Measurements from ENCODE around the gene TM9SF4.

DNA sequence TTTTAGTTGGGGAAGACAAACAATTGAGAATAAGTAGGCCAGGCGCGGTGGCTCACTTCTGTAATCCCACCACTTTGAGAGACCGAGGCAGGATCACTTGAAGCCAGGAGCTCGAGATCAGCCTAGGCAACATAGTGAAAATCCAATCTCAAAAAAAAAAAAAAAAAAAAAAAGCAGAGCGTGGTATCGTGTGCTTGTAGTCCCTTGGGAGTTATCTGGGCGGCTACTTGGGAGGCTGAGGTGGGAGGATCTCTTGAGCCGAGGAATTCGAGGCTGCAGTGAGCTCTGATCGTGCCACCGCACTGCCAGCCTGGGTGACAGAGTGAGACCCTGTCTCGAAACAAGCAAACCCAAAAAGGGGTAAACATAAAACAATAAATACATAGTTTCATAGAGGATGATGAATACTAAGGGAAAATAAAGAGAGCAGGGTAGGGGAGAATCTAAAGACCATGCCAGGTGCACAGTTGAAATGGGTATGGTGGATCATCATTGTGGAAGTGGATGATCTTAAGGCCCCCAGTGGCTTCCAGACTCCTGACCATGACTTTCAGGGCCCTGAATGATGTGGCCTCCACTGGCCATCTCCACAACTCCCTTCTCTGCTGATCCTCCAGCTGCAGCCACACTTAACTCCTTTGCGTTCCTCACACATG is 99.1 kb downstream of the TM9SF4 start:
- TF ChIP-seq ZNF112 (tag by site-specific recombination; IDR thresholded peaks at IDR 0.05): no peak
- TF ChIP-seq, protein P1, sequence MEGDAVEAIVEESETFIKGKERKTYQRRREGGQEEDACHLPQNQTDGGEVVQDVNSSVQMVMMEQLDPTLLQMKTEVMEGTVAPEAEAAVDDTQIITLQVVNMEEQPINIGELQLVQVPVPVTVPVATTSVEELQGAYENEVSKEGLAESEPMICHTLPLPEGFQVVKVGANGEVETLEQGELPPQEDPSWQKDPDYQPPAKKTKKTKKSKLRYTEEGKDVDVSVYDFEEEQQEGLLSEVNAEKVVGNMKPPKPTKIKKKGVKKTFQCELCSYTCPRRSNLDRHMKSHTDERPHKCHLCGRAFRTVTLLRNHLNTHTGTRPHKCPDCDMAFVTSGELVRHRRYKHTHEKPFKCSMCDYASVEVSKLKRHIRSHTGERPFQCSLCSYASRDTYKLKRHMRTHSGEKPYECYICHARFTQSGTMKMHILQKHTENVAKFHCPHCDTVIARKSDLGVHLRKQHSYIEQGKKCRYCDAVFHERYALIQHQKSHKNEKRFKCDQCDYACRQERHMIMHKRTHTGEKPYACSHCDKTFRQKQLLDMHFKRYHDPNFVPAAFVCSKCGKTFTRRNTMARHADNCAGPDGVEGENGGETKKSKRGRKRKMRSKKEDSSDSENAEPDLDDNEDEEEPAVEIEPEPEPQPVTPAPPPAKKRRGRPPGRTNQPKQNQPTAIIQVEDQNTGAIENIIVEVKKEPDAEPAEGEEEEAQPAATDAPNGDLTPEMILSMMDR (tag by site-specific recombination; IDR thresholded peaks at IDR 0.05): no peak
- no peak for TF ChIP-seq ZNF37A (tag by site-specific recombination; IDR thresholded peaks at IDR 0.05)
- TF ChIP-seq, protein P2, sequence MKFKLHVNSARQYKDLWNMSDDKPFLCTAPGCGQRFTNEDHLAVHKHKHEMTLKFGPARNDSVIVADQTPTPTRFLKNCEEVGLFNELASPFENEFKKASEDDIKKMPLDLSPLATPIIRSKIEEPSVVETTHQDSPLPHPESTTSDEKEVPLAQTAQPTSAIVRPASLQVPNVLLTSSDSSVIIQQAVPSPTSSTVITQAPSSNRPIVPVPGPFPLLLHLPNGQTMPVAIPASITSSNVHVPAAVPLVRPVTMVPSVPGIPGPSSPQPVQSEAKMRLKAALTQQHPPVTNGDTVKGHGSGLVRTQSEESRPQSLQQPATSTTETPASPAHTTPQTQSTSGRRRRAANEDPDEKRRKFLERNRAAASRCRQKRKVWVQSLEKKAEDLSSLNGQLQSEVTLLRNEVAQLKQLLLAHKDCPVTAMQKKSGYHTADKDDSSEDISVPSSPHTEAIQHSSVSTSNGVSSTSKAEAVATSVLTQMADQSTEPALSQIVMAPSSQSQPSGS (tag by site-specific recombination; IDR thresholded peaks at IDR 0.05; ENCODE audit: low read depth): no peak
- no peak for TF ChIP-seq HOXA7 (CRISPR knock-in tag; IDR thresholded peaks at IDR 0.05; ENCODE audit: borderline replicate concordance)
- TF ChIP-seq ZNF473 (tag by site-specific recombination; IDR thresholded peaks at IDR 0.05): no peak
- TF ChIP-seq ZNF354C (tag by site-specific recombination; IDR thresholded peaks at IDR 0.05; ENCODE audit: borderline replicate concordance, low read depth): no peak
- no peak for TF ChIP-seq ZNF747 (tag by site-specific recombination; IDR thresholded peaks at IDR 0.05)
- TF ChIP-seq ZNF76 (tag by site-specific recombination; IDR thresholded peaks at IDR 0.05; ENCODE audit: borderline replicate concordance, low read depth): no peak
- TF ChIP-seq, protein P3, sequence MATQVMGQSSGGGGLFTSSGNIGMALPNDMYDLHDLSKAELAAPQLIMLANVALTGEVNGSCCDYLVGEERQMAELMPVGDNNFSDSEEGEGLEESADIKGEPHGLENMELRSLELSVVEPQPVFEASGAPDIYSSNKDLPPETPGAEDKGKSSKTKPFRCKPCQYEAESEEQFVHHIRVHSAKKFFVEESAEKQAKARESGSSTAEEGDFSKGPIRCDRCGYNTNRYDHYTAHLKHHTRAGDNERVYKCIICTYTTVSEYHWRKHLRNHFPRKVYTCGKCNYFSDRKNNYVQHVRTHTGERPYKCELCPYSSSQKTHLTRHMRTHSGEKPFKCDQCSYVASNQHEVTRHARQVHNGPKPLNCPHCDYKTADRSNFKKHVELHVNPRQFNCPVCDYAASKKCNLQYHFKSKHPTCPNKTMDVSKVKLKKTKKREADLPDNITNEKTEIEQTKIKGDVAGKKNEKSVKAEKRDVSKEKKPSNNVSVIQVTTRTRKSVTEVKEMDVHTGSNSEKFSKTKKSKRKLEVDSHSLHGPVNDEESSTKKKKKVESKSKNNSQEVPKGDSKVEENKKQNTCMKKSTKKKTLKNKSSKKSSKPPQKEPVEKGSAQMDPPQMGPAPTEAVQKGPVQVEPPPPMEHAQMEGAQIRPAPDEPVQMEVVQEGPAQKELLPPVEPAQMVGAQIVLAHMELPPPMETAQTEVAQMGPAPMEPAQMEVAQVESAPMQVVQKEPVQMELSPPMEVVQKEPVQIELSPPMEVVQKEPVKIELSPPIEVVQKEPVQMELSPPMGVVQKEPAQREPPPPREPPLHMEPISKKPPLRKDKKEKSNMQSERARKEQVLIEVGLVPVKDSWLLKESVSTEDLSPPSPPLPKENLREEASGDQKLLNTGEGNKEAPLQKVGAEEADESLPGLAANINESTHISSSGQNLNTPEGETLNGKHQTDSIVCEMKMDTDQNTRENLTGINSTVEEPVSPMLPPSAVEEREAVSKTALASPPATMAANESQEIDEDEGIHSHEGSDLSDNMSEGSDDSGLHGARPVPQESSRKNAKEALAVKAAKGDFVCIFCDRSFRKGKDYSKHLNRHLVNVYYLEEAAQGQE (tag by site-specific recombination; IDR thresholded peaks at IDR 0.05): no peak
- TF ChIP-seq ZBTB17 (tag by site-specific recombination; IDR thresholded peaks at IDR 0.05): no peak
- TF ChIP-seq ZNF274 (IDR thresholded peaks at IDR 0.05; ENCODE audit: low read length): no peak
- TF ChIP-seq ZNF274 (tag by site-specific recombination; IDR thresholded peaks at IDR 0.05; ENCODE audit: borderline replicate concordance): no peak
- TF ChIP-seq ZNF10 (tag by site-specific recombination; IDR thresholded peaks at IDR 0.05): no peak
- TF ChIP-seq, protein P4, sequence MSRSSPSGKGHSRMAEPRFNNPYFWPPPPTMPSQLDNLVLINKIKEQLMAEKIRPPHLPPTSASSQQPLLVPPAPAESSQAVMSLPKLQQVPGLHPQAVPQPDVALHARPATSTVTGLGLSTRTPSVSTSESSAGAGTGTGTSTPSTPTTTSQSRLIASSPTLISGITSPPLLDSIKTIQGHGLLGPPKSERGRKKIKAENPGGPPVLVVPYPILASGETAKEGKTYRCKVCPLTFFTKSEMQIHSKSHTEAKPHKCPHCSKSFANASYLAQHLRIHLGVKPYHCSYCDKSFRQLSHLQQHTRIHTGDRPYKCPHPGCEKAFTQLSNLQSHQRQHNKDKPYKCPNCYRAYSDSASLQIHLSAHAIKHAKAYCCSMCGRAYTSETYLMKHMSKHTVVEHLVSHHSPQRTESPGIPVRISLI (tag by site-specific recombination; IDR thresholded peaks at IDR 0.05): no peak
